ENCODE measurements around the gene AP1G2.
"Not testable (repeated sequence)": the region's sequence is repeated elsewhere in the genome, so short reads cannot be mapped to it uniquely, and the experiment has no call there.

Gene AP1G2

DNA sequence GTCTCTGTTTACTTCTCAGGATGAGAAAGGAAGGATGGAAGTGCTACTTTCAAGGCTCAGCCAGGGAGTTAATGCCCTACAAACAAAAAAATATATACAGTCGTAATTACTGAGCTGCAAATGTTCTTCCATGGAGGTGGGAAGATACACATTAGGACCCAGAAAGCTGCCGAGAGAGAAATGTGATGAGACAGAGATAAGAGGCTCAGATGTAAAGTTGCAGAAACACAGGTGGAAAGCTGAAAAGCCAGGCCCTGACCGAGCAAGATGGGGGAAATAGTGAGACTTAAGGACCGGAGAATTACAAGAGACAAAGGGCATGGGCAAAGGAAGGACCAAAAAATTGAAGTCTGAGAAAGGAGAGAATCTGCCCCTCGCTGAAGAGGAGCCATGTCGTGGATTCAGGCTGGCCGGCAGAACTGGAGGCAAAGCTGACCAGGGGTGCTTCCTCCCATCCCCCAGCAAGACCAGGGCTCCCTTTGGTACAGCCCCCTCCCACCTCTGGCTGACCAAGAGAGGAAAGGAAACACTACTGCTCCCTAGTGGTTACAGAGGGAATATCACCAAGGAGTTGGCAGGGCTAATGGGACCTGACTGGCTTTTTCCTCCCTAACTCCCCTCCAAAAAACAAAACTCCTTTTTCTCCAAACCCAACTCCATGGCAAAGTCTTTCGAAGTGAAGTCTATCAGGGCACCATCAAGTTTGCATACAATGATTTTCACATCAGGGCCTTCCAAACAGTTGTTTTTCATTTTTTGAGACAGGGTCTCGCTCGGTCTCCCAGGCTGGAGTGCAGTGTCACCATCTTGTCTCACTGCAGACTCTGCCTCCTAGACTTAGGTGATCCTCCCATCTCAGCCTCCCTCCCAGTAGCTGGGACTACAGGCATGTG, 28.1 kb downstream of the AP1G2 start:
- DNase-seq (ENCODE audit: low read depth in 2 of 2), result no peak

DNA sequence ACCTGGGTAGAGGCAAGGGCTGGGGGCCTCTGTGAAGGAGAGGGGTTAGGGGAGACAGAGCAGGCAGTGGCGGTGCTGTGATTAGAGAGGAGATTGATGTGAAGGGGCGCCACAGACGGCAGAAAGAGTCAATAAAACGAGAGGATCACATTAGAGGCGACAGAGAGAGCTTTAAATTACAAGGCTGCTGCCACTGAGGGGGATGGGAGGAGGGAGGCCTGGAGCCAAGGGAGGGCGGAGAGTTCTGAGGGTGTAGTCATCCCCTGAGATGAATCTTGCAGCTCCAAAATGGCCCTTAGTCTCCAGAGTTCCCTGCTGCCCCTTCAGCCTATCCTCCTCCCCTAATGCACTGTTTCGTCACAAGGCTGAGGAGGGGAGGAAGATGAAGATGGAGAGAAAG, 28.8 kb downstream of the AP1G2 start:
- DNase-seq (ENCODE audit: low read depth in 2 of 2), result no peak

DNA sequence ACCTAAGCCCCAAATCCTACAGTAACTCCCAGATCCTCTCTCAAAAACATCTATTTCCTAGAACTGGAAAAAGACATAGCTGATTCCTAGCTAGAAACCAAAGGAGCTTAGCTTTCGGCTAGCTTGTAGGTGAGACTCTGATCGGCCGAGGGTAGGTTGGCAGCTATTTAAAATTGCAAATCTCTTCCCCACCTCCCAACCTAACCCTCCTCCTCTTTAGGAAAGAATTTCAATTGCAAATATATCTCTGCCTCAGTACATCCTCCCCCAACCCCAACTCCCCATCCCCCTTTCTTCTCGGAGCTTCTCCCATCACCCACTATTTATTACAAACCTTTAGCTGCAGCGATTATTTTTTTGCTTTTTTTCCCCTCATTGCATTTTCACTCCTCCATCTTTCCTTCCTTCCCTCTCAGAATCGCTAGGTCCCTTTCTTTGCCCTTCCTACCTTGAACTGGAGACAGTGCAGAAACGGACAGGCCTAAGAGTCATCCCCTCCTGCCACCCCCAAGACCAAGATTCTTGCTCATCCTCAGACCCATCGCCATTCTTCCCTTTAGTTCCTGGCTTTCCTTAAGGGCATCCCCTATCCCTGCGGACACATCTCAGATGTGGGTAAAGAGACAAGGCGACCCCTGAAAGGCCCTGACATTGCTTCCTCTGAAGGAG, 29.4 kb downstream of the AP1G2 start:
- DNase-seq (ENCODE audit: low read depth in 2 of 2), result no peak

DNA sequence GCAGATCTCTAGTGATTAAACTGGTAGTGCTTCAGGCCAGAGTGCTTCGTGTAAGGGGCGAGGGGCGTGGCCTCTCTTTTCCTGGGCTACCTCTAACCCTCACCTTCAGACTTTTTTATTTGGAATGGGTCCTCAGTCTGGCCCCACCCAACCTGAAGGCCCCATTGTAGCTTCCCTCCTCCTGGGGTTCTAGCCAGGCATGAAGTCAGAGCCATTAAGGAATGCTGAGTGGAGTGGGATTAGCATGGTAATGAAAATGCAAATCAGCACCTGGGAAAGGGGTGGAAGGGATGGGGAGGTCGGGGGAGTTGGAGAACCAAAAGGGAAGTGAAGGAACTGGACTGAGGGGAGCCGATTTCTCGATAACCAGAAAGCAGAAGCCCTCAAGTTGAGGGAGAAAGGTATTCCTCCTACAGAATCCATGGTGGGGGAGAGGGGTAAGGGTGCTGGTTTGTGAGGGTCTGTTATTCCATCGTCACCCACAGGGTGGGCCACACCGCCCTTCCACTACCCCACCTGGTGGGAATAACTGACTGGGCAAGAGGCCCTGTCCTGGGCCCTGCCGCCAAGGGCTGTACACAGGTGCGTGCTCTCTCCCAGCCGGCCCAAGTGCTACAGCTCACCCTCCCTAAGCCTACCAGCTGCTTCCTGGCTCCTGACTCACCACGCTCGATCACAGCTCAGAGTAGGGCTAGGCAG, 30.1 kb downstream of the AP1G2 start:
- DNase-seq (ENCODE audit: low read depth in 2 of 2), result no peak

DNA sequence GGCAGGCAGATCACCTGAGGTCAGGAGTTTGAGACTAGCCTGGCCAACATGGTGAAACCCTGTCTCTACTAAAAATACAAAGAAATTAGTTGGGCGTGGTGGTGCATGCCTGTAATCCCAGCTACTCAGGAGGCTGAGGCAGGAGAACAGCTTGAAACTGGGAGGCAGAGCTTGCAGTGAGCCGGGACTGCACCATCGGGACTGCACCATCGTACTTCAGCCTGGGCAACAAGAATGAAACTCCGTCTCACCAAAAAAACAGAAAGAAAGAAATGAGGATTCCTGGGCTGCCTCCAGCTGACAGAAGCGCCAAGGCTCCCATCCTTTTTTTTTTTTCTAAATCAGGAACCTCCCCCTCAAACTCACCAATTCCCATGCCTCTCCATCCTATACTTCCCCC, 30.7 kb downstream of the AP1G2 start:
- not testable (repeated sequence) for DNase-seq (ENCODE audit: low read depth in 2 of 2)

DNA sequence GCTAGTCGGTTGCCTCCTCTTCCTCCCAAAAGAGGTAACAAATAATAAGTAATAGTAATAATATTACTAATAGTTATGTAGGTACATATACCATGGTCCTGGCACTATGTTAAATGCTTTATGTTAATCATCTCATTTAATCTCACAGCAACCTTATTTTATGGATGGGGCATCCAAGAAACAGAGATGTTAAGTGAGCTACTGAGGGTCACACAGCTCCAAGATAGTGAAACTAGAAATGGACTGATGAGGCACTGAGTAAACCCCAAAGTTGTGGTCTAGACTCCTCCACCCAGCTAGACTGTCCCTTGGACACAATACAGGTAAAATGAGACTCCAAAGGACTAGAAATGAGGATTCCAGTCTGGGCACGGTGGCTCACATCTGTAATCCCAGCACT, 31.1 kb downstream of the AP1G2 start:
- DNase-seq (ENCODE audit: low read depth in 2 of 2), result no peak

DNA sequence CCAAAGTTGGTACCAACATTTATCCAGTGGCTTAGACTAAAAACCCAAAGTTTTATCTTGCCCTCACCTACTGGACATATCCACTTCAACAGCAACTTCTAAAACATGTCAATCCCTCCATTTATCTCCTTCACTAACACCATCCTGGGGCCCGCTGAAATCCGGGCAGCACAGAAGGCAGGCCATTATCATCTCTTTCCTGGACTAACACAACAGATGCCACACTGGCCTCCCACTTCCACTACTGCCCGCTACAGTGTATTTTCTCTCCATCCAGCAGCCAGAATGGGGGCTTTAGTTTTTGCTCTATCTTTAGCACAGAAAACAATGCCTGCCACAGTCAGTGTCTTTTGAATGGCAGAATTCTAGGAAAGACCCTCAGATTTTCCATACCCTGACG, 31.6 kb downstream of the AP1G2 start:
- no peak for DNase-seq (ENCODE audit: low read depth in 2 of 2)

DNA sequence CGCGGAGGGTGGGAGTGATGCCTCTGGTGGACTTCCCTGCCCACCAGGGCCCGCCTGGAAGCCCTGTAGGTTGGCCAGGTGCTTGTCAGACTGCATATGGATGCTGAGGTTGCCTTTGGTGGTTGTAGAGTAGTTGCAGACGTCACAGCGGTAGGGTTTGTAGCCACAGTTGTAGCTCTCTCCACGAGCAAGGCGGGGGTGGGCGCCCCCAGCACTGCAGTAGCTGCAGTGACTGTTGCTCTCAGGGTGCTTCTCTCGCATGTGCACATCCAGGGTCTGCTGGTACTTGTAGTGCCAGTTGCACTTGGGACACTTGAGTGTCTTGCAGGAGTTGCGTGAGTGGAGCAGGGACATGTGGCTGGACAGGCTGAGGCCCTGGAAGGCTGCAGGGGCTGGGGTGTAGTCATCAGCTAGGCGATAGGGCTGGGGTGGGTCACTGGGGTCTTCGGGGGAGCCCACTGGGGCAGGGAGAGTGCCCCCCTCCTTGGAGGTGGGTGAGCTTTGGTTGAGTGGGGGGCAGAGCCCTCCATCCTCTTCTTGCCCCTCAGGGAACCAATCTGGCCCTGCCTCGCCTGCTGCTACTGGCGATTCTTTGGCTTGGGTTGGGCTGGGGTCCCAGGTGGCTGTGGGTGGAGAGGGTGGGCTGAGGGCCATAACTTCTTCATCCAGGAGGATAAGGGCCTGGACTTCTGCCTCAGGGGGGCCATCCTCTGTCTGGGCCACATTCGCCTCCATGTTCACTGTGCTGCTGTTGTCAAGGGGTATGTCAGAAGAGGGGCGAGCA, 33.7 kb downstream of the AP1G2 start:
- DNase-seq (ENCODE audit: low read depth in 2 of 2), result no peak

DNA sequence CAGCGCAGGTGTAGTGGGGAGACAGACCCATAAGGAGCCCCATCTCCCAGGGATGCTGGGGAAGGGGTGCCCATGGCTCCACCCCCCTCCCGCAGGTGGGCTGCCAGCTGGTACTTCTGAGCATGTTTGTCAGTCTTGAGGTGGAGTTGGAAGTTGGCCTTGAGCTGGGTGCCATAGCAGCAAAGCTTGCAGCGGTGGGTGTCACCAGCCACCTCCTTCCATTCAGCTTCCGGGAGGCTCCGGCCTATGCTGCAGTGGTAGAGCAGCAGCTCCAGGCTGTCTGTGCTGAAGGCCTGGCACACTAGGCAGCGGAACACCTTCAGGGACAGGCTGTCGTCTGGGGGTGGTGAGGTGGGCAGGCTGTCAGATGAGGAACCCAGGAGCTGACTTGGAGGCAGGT, 34.9 kb downstream of the AP1G2 start:
- no peak for DNase-seq (ENCODE audit: low read depth in 2 of 2)

DNA sequence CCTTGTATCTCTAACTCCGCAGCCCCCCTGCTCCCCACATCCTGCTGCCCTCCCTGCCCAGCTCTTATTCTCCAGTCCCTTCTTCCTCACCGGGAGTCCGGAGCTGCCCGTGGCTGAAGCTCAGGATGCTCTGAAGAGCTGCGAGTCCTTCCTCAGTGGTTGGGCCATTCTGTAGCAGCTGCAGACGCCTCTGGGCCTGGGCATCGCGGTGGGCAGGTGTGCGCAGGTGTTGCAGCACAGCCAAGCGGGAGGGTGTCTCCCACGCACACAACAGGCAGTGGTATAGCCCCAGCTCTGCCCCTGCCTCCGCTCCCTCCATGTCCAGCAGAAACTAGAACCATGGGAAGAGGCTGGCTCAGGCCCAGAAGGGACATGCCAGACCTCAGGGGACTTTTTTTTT, 36.2 kb downstream of the AP1G2 start:
- no peak for DNase-seq (ENCODE audit: low read depth in 2 of 2)

DNA sequence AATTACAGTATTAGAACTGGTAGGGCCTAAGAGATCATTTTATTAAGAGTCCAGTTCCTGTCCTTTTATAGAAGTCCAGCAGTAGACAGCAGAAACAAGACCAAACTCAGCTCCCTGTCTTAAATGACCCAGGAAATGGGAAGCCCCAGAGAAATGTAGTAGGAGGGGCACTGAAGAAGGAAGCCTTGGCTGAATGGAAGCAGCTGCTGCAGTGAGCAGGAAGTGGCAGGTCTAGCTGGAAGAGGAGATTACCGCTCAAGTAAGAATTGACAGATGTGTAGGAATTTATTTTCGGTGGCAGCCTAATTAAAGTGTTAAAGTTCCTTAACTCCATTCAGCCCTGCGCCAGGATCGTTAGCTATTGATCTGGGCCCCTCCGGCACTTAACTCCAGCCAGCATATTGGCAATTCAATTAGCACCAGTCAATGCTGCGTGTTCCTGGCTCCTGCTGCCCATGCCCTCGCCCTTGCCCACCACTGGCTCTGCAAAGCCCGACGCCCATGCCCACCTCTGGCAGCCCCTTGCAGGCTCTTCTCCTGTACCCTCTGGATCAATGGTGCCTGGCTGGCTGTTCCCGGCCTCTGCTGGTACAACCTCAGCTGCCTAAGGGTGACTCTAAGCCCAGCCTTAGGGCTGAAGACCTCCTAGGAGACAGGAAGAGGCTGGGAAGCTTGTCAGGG, 37.1 kb downstream of the AP1G2 start:
- no peak for DNase-seq (ENCODE audit: low read depth in 2 of 2)

DNA sequence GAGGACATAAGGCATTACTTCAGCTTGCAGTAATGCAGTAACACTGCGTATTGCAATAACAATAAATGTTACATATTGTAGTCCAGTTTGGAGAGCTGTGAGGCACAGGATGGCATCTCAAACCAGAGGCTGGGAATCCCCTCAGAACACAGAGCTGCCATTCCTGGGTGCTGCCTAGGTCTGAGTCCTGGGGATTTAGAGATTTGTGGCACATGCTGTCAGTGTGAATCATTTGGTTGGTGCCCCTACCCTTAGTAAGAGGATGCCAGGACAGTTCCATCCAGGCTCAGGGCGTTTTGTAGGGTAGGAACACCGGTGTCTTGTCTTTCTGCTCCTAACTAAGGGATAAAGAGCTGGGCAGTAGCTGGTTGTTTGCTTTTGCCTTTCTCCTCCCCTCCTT, 38.6 kb downstream of the AP1G2 start:
- no peak for DNase-seq (ENCODE audit: low read depth in 2 of 2)

DNA sequence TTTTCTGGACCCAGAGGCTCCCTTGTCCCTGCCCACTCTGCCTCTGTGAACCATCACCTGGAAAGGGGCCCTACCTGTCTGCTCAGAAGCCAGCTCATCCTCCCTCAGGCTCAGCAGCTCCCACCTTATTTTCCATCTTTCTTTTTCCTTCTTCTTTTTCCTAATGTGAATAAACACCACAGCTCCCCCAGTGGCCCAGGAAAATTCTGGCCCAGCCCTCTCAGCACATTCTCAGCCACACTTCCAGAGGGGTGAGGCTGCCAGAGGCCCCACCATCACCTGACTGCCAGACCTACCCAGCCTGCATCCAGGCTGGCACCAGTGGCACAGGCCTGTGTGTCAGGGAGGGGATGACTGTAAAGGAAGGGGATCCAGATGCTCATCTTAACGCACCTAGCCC, 39.0 kb downstream of the AP1G2 start:
- DNase-seq (ENCODE audit: low read depth in 2 of 2), result no peak

DNA sequence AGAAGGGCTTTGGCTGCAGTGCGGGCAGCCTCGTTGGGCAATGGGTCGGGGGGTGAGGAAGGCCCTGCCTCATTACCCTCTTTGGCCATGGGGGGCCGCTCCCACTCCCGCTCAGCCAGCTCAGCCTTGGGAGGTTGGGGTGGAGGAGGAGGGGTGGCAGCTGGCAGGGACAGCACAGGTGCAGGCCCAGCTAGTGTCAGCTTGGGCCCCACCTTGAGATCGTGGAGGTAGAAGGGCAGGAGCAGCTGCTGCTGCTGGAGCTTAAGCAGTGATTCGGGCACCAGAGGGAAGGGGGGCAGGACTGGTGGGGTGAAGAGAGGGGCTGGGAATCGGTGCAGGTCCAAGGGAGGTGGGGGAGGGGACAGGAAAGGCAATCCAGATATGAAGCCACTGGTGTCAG, 42.0 kb downstream of the AP1G2 start:
- no peak for DNase-seq (ENCODE audit: low read depth in 2 of 2)

DNA sequence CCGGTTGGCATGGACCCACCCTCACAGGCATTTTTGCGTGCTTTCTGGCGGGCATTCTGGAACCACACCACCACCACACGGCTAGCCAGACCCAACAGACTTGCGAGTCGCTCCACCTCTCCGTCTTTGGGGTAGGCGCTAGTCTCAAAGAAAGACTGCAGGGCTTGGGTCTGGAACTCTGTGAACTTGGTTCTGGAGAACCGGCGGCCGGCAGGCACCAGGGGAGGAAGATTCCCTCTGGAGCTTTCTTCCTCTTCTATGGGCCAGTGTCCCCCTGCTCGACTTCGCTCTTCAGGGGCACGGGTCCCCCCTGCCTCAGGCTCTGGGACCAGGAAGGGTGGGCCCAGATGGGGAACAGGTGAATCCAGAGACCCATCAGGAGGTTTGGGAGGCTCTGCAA, 42.6 kb downstream of the AP1G2 start:
- no peak for DNase-seq (ENCODE audit: low read depth in 2 of 2)

DNA sequence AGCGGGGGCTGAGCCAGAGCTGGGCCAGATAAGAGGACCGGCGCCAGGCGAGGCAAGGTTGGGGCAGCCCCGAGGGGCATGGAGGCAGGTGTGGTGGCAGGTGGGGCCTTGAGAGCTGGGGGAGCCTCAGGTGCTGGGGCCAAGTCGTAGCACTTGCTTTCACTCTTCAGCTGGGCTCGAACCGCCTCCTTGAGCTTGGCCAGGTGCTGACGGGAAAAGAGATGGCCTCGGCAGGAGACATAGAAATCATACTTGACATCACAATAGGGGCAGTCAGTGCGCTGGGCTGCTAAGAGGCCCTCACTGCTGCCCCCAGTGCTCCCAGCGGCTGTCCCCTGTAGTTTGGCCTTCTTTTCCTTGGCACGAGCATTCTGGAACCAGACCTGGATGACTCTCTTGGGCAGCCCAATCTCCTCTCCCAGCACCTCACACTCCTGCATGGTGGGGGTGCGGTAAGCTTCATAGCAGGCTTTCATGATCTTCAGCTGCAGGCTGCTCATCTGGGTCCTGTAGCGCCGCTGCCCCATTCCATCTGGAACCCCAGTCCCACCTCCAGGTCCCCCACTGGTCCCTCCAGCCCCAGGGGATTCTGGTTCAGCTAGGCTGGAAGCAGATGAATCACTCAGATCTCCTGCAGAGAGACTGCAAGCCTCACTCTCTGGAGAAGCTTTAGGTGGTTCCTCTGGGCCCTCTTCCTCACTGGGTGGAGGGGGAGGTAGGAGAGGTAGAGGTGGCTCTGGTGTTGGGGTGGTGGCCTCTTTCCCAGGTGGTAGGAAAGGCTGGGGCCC, 44.2 kb downstream of the AP1G2 start:
- DNase-seq (ENCODE audit: low read depth in 2 of 2), result no peak

DNA sequence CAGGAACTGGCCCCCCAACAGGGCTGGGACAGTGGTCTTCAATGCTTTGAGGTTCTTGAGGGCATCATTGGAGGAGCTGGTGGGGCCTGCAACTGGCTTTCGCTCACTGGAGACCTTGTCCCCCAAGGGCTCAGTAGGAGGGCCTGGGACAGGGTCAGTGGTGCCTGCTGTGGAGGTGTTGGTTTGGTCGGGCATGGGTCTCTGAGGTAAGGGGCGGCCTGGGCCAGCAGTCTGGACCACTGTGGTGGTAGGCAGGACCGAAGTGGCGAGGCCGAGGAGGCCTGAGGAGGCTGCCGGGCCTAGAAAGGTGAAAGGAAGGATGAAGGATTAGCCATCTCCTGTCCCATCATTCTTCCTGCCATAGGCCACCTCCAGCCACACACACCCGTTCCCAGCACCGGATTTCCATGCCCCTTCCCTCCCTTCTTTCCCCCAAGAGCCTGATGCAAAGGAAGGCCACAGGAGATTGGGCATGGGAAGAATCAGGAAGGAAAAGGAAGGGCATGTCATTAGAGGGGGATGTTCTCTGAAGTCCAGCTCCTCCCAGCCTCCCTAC, 44.9 kb downstream of the AP1G2 start:
- no peak for DNase-seq (ENCODE audit: low read depth in 2 of 2)

DNA sequence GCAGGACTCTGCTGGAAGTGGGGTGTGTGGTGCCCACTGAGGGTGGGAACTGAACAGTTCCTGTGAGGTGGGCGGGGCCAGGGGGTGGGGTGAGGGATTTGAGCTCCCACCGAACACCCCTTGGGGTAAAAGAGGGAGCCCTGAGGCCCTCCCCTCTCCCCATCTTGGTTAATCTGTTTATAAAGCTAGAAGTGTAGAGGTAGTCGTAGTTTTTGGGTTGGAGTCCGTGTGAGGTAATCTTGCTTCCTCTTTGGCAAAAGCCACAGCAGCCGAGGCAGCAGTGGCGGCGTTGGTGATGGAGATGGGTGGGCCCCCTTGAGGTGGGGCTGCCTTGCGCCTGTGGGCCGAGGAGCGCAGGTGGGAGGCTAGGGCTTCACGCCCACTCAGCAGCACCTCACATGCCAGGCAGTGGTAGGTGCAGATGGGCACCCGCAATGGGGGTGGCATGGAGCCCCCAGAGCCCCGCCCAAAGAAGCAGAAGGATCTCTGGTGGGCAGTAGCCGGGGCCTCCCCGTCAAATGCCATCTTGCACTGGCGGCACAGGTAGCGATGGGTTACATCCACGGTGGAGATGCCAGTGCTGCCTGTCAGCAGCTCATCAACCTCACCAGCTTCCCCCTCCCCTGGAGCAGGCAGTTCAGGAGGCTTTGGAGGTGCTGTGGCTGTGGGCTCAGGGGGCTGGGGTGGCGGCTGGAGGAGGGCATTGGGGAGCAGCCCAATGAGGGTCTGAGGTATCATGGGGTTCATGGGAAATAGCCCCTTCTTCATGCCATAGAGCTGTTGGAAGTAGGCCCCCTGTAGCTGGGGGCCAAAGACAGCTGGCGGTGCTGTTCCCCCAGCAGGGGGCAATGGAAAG, 45.6 kb downstream of the AP1G2 start:
- DNase-seq (ENCODE audit: low read depth in 2 of 2), result no peak

DNA sequence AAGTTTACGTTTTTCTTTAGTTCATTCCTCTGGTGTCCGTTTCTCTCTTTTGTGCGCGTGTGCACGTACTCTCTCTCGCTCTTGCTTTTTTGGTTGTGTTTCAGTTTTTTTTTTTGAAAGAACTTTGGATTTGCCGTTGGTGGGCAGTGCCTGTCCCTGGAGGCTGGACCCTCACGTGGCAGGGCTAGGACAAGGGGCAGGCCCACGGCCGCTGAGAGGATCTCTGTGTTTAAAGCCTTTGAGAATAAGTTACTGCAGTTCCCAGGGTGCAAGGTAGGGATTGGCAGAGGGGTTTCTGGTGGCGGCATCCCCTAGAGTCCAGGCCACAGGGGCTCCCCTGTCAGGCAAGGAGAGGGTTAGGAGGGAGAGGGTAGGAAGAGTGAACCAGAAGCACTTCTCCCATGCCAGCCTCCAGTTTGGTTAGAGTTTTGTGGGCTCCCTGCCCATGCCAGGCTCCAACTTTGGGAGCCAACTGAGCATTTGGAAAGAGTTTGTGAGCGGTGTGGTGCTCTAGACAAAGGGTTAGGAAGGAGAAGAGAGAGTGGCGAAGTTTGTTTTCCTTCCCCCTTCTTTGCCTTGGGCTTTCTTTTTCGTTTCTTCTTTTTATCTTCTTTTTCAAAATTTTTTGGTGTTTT, 46.6 kb downstream of the AP1G2 start:
- no peak for DNase-seq (ENCODE audit: low read depth in 2 of 2)
